ENCODE measurements around the gene ZMYM3. TPM values are rescaled to one million over a fixed set of nuclear protein-coding genes. Genes with fewer than 3 reads are reported as not detected.

ZMYM3 gene
- total RNA-seq, 2 donors from 2014 or later: 12.5 to 16.0 TPM

- intact Hi-C loops (cut with DNase I): no loop called here
- DNase-seq (ENCODE audit: low spot score): no peak
Measured at GRCh38 chrX:71216485-71216884, 37.5 kb downstream of the ZMYM3 start.

DNA sequence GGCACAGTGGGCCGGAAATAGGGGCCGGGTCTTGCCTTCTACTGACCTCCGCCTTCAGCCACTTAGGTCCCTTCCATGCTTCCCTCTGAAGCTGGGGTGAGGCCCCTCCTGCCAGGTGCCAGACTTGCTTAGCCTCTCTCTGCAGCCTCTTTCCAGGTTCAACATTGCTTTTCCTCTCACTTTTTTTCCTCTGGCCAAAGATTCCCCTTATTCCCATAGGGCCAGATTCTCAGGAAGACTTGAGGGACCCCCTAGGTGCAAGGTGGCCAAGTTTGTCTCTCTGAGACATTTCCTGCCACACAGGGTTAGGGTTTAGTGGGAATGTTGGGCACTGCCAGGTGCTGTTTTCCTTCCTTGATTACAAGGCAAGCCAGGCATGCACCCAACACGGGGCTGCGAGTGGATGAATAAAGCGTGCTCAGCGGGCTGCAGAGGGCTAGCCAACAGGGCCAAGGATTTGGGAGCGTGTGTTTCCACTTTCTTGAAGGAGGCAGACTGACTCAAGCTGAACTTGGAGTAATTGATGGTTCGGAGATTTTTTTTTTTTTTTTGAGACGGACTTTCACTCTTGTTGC is 38.5 kb downstream of the ZMYM3 start:
- intact Hi-C loops (cut with DNase I): no loop called here
- DNase-seq (ENCODE audit: low spot score): no peak

GRCh38 chrX:71214604-71215337 is 39.2 kb downstream of the ZMYM3 start:
- intact Hi-C loops (cut with DNase I): no loop called here

DNA sequence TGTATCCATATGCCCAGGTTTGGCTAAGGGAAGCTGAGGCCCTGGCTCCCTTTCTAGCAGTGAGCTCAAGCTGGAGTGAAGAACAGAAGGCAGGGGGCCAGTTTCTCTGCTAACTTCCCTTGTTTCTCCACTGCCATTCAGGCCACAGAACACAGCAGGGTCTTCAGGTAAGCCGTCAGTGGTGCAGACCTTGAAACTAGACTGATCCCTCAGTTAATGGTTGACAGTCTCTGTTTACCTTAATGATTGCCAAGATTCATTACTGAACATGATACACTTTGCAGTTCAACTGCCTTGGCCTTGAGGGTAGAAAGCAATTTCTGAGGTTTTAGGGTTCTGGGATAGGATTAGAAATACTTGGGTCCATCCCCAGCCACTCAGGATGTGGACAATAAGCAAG is 39.8 kb downstream of the ZMYM3 start:
- DNase-seq (ENCODE audit: low spot score): no peak
- intact Hi-C loops (cut with DNase I): no loop called here

More at GRCh38 chrX:71214604-71215337, 39.2 kb downstream of the ZMYM3 start:
- DNase-seq (ENCODE audit: low spot score): no peak

DNA sequence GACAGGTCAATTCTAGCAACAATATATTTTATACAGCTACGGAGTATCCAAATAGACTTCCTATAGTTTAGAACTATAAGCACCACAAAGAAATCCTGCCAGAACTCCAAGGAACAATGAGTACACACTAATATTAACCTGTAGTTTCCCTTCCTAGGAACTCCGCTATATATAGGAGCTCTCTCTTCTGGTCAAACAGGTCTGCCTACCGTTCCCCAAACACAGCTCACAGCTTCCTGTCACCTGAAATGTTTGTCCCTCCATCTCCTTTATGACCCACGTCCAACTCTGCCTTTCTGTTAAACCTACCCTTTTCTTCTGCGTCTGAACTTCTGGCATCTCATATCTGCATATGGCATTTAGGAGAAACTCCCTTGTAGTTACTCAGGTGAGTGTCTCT is 41.4 kb downstream of the ZMYM3 start:
- no peak for DNase-seq (ENCODE audit: low spot score)
- intact Hi-C loops (cut with DNase I): no loop called here

DNA sequence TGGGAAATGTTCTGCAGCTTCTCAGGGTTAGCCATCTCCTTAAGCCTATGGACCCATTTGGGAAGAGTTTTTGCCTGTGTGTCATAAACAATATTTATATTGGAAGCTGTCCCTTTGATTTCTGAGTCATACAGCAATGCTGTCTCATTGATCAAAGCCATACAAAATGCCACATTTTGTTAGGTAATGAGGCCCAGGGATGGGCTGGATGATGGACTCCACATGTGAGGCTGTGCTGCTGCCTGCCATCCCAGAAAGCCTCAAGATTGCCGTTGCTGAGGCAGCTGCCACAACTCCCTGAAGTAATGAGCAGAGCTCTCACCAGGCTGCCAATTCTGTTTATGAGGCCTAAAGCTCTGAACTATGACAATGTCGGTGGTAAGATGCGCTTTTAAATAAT is 43.1 kb downstream of the ZMYM3 start:
- no peak for DNase-seq (ENCODE audit: low spot score)
- intact Hi-C loops (cut with DNase I): no loop called here

GRCh38 chrX:71199252-71200008 is 54.5 kb downstream of the ZMYM3 start:
- DNase-seq (ENCODE audit: low spot score): no peak
- intact Hi-C loops (cut with DNase I): no loop called here

- no peak for DNase-seq (ENCODE audit: low spot score)
Measured at GRCh38 chrX:71198066-71198465, 55.9 kb downstream of the ZMYM3 start.

DNA sequence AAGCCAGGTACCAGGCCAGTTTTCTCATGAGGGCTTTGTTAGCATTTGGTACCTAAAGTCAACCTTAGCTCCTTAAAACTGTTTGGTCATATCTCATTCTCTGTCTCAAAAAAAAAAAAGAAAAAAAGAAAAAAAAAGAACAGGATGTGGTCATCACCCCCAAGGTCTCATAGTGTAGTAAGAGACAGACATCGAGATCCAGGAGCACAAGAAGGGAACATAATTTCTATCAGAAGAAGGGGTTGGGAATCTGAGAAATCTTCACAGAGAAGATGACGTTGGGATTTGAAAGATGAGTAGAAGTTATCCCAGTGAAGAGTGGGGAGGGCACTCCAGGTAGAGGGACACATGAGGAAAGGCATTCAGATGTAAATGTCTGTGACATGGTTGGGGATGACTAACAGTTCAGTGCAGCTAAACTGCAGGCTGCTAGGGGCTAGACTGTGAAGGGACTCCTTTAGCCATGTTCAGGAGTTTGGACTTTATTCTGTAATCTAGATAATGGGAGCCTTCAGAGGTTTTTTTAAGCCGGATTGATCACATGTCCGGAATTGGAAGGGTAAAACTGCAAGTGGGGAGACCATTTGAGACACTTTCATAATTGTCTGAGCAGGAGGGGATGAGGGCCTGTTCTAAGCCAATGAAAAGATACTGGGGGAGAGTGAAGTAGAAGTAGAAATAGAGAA is 57.8 kb downstream of the ZMYM3 start:
- DNase-seq (ENCODE audit: low spot score): no peak
- intact Hi-C loops (cut with DNase I): no loop called here

More at GRCh38 chrX:71198066-71198465, 55.9 kb downstream of the ZMYM3 start:
- intact Hi-C loops (cut with DNase I): no loop called here

DNA sequence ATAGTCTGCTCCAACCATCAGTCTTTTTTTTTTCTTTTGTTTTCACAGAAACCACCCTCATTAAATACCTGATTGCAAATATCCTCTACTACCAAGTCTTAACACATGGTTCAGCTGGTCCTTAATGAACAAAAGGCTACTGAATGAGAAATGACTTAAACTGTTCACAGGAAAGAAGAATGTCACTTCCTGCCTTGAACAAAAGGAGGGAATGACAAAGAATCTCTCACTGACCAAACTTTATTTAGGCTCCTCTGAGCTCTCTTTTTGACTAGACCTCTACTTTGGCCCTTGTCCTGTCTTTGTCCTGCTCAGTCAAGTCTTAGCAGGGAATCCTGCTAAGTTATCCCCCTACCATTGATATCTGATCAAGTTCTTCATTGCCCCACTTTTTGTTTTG is 62.7 kb downstream of the ZMYM3 start:
- intact Hi-C loops (cut with DNase I): no loop called here
- no peak for DNase-seq (ENCODE audit: low spot score)

Other genes starting within 250 kb of the ZMYM3 start
- 10 to 100 TPM; 54.6 to 59.3 TPM for gene SNX12, start 185.8 kb downstream of the ZMYM3 start, total RNA-seq
- 10 to 100 TPM; 21.5 to 26.7 TPM for gene FOXO4, start 158.3 kb downstream of the ZMYM3 start, total RNA-seq
- gene CXorf65, start 147.4 kb downstream of the ZMYM3 start, total RNA-seq: not detected
- 1 to 10 TPM; 2.6 to 4.8 TPM for gene IL2RG, start 142.6 kb downstream of the ZMYM3 start, total RNA-seq
- gene MED12, start 135.5 kb downstream of the ZMYM3 start, total RNA-seq: 10 to 100 TPM; 29.2 to 33.0 TPM
- 1 to 10 TPM in 1 of 2 donors, under 1 TPM in 1; 0.67 to 2.3 TPM for gene NLGN3, start 109.3 kb downstream of the ZMYM3 start, total RNA-seq
- not detected for gene GJB1, start 30.9 kb downstream of the ZMYM3 start, total RNA-seq
- 100 to 1,000 TPM; 166 to 175 TPM for gene NONO, start 29.5 kb upstream of the ZMYM3 start, total RNA-seq
- gene ITGB1BP2, start 47.6 kb upstream of the ZMYM3 start, total RNA-seq: 10 to 100 TPM in 1 of 2 donors, 1 to 10 TPM in 1; 9.3 to 13.0 TPM
- 10 to 100 TPM; 28.8 to 41.4 TPM for gene TAF1, start 112.2 kb upstream of the ZMYM3 start, total RNA-seq

Measured in posterior vena cava (tissue), 2 donors.